Lower leg skin (tissue), 4 donors: Measurements from ENCODE around the gene RNMT. TPM values are rescaled to one million over a fixed set of nuclear protein-coding genes. Genes with fewer than 3 reads are reported as not detected.

Experiments used
- DNase-seq, 2 donors: peaks; one replicate each; pipeline ENCODE4 v3.0.0-alpha.2; 2019; ENCODE audit warnings: low spot score in 2 of 2
- H3K4me3 ChIP-seq: fragments of 200-600 bp; sonication (generic); 2 replicates; pipeline ENCODE4 v1.5.1; 2017; ENCODE audit warnings: mild to moderate bottlenecking, low read depth; ENCODE audit not compliant: poor library complexity, severe bottlenecking
- CTCF ChIP-seq, 3 donors: fragments of 450-650 bp; IDR thresholded peaks; one replicate each; pipeline ENCODE4 v1.5.1; 2016; ENCODE audit warnings: antibody characterized with exemption in 3 of 3, mild to moderate bottlenecking in 3 of 3, moderate library complexity in 2 of 3
- POLR2A ChIP-seq, 2 donors: fragments of 450-650 bp; IDR thresholded peaks; one replicate each; pipeline ENCODE4 v1.6.1; 2016 to 2017; ENCODE audit warnings: antibody characterized with exemption in 2 of 2, mild to moderate bottlenecking in 1 of 2, moderate library complexity in 1 of 2
- WGBS, 2 donors: methylation state at CpG; one replicate each; pipeline ENCODE4 v1.1.5; 2018; 5-methylcytosine and 5-hydroxymethylcytosine counted together
- intact Hi-C: fragments of 100-400 bp; cut with DNase I; formaldehyde crosslinking; loops from one replicate; pipeline ENCODE4 v1.15.0; 2023; ENCODE audit warnings: low total_unique reads
- total RNA-seq, 4 donors: library from RNA; depleted of rRNA; stranded (reverse); fragments of >200 nt; gene quantifications; one replicate each; pipeline ENCODE4 v1.1.0, GENCODE V29; 2016

The RNMT gene
- total RNA-seq, 4 donors from 2014 or later = 19.3 to 24.2 (median 21.6) TPM

- no peak overlapping the region for H3K4me3 ChIP-seq
- TF ChIP-seq POLR2A (IDR thresholded peaks at IDR 0.05) (no peak), CTCF (IDR thresholded peaks at IDR 0.05) (no peak)
- 77 to 83% methylated on average over 8 of the region's 8 CpGs for WGBS, 2 donors
- no peak for DNase-seq
- intact Hi-C loops = no loop called here
These were observed 12.9 kb upstream of the RNMT start for GRCh38 chr18:13713455-13714055.

- no peak overlapping the region for H3K4me3 ChIP-seq
- no peak for TF ChIP-seq CTCF (IDR thresholded peaks at IDR 0.05)
- no peak for TF ChIP-seq POLR2A (IDR thresholded peaks at IDR 0.05)
- intact Hi-C loops = no loop called here
- WGBS, 2 donors = 90 to 91% methylated on average over 2 of the region's 2 CpGs
- no peak for DNase-seq
These were observed 11.1 kb upstream of the RNMT start for GRCh38 chr18:13715330-13715729.

GRCh38 chr18:13716916-13717315 lies 9.6 kb upstream of the RNMT start:
- no peak overlapping the region for H3K4me3 ChIP-seq
- TF ChIP-seq CTCF (IDR thresholded peaks at IDR 0.05) (no peak), POLR2A (IDR thresholded peaks at IDR 0.05) (no peak)
- DNase-seq = no peak
- intact Hi-C loops = no loop called here
- 94 to 98% methylated on average over 4 of the region's 4 CpGs for WGBS, 2 donors

DNA sequence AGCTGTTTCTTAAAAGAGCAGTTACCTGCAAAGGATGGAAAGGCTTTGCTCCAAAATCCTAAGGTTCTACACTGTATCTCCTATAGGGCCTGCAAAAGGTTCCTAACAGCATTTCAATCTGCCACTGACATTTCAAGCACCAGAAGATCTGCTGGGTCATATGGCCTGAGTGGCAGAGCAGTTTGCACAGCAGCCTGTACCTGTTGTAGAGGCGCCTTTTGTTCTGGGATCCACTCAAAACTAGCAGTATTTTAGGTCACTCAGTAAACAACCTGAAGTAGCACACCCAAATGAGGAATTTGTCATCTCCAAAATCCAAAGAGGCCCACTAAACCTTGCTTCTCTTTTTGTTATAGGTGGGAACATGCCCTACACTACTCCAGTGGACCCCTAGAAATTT lies 6.3 kb upstream of the RNMT start:
- 100% methylated on average over 1 of the region's 1 CpG for WGBS, 2 donors
- intact Hi-C loops = no loop called here
- no peak overlapping the region for H3K4me3 ChIP-seq
- TF ChIP-seq CTCF (IDR thresholded peaks at IDR 0.05) (no peak), POLR2A (IDR thresholded peaks at IDR 0.05) (no peak)
- DNase-seq = no peak

- no peak for DNase-seq
- 57 to 84% methylated on average over 1 of the region's 1 CpG for WGBS, 2 donors
- H3K4me3 ChIP-seq = no peak overlapping the region
- intact Hi-C loops = no loop called here
- TF ChIP-seq POLR2A (IDR thresholded peaks at IDR 0.05) (no peak), CTCF (IDR thresholded peaks at IDR 0.05) (no peak)
These were observed 5.6 kb upstream of the RNMT start for GRCh38 chr18:13720847-13721246.
